ENCODE measurements around the gene SCUBE2. TPM values are rescaled to one million over a fixed set of nuclear protein-coding genes. Genes with fewer than 3 reads are reported as not detected.
A peak's percentile ranks its signal among the peaks of the same experiment; 100 is the strongest.

The SCUBE2 gene
- total RNA-seq, 8 experiments from 2014 or later: 0.94 to 25.4 (median 3.4) TPM

DNA sequence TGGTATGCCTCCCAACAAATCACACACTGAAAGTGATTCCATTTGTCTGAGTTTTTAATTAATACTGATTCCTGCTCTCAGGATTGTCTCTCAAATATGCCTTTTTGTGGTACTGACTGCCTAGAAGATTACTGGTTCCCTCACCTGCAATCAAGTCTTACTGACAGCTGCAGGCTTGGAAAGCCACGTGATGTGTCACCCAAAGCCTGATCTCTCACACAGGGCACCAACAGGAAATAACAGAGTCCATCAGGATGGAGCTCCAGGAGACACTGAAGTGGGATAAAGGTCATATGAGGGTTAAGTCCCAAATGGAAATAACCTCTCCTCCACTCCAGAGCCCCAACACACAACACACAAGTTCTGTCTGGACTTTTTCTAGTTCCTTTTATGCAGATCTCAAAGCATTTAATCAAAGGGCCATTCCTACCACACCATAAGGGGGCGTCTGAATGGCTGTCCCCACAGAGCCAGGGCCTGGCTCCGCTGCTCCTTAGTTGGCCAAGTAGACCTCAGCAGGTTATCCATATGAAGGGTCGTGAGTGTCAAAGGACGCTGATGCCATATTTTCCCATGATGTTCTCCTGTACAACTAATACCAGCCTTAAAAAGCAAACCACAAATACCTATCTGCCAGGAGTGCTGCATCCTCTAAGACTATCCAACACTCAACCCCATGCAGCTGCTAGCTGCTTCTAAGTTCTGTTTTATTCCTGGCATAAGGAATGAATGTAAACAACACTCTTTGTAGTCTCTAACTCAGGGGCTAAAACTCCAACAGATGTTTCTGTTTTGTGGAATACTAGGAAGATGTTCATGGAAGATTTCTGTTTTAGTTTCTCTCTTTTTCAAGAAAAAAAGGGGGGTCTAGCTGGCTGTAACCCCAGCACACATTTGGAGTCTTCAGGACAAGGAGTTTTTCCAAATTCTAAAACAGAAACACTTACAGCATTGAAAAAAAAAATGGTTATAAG is 13.0 kb downstream of the SCUBE2 start:
- Histone ChIP-seq H3K4me3 (no peak overlapping the region), H3K27ac (no peak overlapping the region), H3K4me1 (replicated peaks in 1 of 2) (no peaks in the 10 kb centered on the region)
- WGBS, 10 experiments: 40 to 100% (median 80%) methylated on average over 1 to 4 of the region's 5 CpGs; no CpG with 5 or more reads in 1 of the 10 experiments
- in situ Hi-C loops (cut with MboI; ENCODE audit: low pct_unique_long_range_greater_than_20kb in 2 of 9, low sequenced_read_pairs in 9 of 9, unreplicated experiment in 9 of 9): no loop called here
- ATAC-seq (replicated peaks in 6 of 8): no peak

- Histone ChIP-seq H3K27ac (no peak overlapping the region), H3K4me1 (replicated peaks in 1 of 2) (no peaks in the 10 kb centered on the region), H3K4me3 (no peak overlapping the region)
- WGBS, 10 experiments: 100% methylated on average over 1 of the region's 2 CpGs; no CpG with 5 or more reads in 6 of the 10 experiments
- in situ Hi-C loops (cut with MboI; ENCODE audit: low pct_unique_long_range_greater_than_20kb in 2 of 9, low sequenced_read_pairs in 9 of 9, unreplicated experiment in 9 of 9): no loop called here
- no peak for ATAC-seq (replicated peaks in 6 of 8)
These were observed 14.2 kb downstream of the SCUBE2 start for GRCh38 chr11:9077164-9077563.

GRCh38 chr11:9076661-9077060 is 14.7 kb downstream of the SCUBE2 start:
- Histone ChIP-seq H3K4me1 (replicated peaks in 1 of 2) (no peaks in the 10 kb centered on the region), H3K4me3 (no peak overlapping the region), H3K27ac (no peak overlapping the region)
- WGBS, 10 experiments: 31 to 100% methylated on average over 1 to 2 of the region's 3 CpGs; no CpG with 5 or more reads in 8 of the 10 experiments
- in situ Hi-C loops (cut with MboI; ENCODE audit: low pct_unique_long_range_greater_than_20kb in 2 of 9, low sequenced_read_pairs in 9 of 9, unreplicated experiment in 9 of 9): no loop called here
- peak in 2 of 8 experiments; percentile 32 to 39 for ATAC-seq (replicated peaks in 6 of 8)

- 50 to 100% (median 95%) methylated on average over 1 to 3 of the region's 3 CpGs; no CpG with 5 or more reads in 2 of the 10 experiments for WGBS, 10 experiments
- H3K27ac ChIP-seq: no peak overlapping the region
- no peak for ATAC-seq (replicated peaks in 6 of 8)
- in situ Hi-C loops (cut with MboI; ENCODE audit: low pct_unique_long_range_greater_than_20kb in 2 of 9, low sequenced_read_pairs in 9 of 9, unreplicated experiment in 9 of 9): no loop called here
- H3K4me1 ChIP-seq (replicated peaks in 1 of 2): no peaks in the 10 kb centered on the region
- no peak overlapping the region for H3K4me3 ChIP-seq
These were observed 15.4 kb downstream of the SCUBE2 start for GRCh38 chr11:9076046-9076445.

DNA sequence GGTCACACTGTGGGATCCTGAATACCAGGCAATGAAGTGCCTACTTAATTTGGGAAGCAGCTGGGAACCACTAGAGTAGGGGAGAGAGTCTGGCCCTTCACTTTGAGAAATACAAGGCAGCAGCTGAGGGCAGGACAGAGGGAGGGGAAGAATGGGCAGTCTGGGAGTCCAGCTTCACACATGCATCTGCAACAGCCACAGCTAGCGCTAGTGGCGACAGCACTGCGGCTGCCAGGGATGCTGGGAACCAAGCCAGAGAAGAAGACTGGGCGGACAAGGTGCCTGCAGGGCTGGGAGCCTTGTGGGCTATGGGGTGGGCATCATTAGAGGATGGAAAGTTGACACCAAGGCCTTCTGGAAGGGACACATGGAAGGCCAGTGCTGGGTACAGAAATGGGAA is 15.8 kb downstream of the SCUBE2 start:
- no peak overlapping the region for H3K27ac ChIP-seq
- H3K4me1 ChIP-seq (replicated peaks in 1 of 2): no peaks in the 10 kb centered on the region
- WGBS, 10 experiments: 94 to 100% methylated on average over 1 to 3 of the region's 4 CpGs; no CpG with 5 or more reads in 8 of the 10 experiments
- peak in 1 of 8 experiments; percentile 39 for ATAC-seq (replicated peaks in 6 of 8)
- no peak overlapping the region for H3K4me3 ChIP-seq
- in situ Hi-C loops (cut with MboI; ENCODE audit: low pct_unique_long_range_greater_than_20kb in 2 of 9, low sequenced_read_pairs in 9 of 9, unreplicated experiment in 9 of 9): no loop called here

- in situ Hi-C loops (cut with MboI; ENCODE audit: low pct_unique_long_range_greater_than_20kb in 2 of 9, low sequenced_read_pairs in 9 of 9, unreplicated experiment in 9 of 9): no loop called here
- H3K27ac ChIP-seq: no peak overlapping the region
- ATAC-seq (replicated peaks in 6 of 8): no peak
- H3K4me1 ChIP-seq (replicated peaks in 1 of 2): no peaks in the 10 kb centered on the region
- H3K4me3 ChIP-seq: no peak overlapping the region
- WGBS, 10 experiments: 42 to 92% (median 83%) methylated on average over 2 to 6 of the region's 15 CpGs; no CpG with 5 or more reads in 4 of the 10 experiments
These were observed 16.9 kb downstream of the SCUBE2 start for GRCh38 chr11:9074338-9075029.

DNA sequence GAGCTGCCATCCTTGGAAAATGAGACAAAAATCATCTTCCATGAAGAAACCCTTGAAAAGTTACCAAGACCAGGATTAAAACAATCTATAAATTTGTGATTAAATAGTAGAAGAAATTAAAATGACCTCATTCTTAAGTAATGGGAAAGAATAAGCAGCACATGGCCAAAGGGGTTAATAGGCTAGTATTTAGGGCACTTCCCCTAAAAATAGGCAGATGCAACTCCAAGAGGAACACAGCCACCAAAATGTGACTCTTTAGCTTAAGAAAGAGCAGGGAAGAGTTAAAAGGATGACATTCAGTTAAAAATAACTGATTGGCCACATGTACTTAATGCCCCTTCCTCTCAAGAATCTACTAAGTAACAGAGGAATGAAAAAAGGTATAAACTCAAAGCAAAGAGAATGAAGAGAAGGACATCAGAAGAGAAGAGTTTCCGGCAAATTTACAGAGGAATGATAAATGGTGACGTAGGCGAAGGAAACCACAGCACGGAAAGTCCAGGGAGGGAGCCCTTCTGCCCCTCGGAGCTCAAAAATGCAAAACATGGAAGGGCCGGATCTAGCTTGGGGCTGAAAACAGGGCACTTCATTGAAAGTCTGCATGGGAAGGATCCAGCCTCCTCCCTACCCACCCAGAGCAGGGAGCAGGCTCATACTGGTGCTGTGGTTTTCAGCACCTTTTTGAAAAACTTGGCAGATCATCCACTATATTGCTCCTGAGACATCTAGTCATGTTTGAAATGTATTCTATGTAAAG is 17.8 kb downstream of the SCUBE2 start:
- Histone ChIP-seq H3K4me1 (replicated peaks in 1 of 2) (no peaks in the 10 kb centered on the region), H3K4me3 (no peak overlapping the region), H3K27ac (no peak overlapping the region)
- 65 to 100% (median 78%) methylated on average over 1 to 6 of the region's 6 CpGs for WGBS, 10 experiments
- in situ Hi-C loops (cut with MboI; ENCODE audit: low pct_unique_long_range_greater_than_20kb in 2 of 9, low sequenced_read_pairs in 9 of 9, unreplicated experiment in 9 of 9): no loop called here
- ATAC-seq (replicated peaks in 6 of 8): peak in 2 of 8 experiments; percentile 17 to 22

DNA sequence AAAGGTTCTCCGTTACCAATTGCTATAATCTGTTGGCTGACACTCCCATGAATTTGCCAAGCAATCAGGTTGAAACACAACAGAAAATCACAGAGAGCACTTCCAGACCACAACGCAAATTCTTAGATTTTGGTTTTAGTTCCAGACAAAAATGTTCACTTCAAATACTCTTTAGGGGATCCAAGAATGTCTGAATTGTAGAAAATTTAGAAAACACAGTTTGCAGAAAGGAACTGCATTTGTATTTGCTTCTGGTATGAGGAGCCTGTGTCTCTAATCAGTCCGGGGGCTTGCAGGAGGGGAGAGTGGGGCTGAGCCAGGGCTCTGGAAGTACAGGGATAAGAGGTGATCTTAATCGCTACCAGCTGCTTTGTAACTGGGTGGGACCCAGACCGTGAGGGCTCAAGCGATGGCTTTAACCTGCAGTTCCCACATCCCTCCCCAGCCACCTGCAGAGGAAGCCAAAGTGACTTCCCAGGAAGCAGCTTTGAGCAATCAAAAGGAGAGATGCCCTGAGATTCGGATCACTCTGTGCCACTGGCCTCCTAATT is 18.7 kb downstream of the SCUBE2 start:
- Histone ChIP-seq H3K27ac (no peak overlapping the region), H3K4me3 (no peak overlapping the region), H3K4me1 (replicated peaks in 1 of 2) (no peaks in the 10 kb centered on the region)
- no peak for ATAC-seq (replicated peaks in 6 of 8)
- in situ Hi-C loops (cut with MboI; ENCODE audit: low pct_unique_long_range_greater_than_20kb in 2 of 9, low sequenced_read_pairs in 9 of 9, unreplicated experiment in 9 of 9): no loop called here
- WGBS, 10 experiments: 70 to 100% (median 88%) methylated on average over 1 to 6 of the region's 7 CpGs

DNA sequence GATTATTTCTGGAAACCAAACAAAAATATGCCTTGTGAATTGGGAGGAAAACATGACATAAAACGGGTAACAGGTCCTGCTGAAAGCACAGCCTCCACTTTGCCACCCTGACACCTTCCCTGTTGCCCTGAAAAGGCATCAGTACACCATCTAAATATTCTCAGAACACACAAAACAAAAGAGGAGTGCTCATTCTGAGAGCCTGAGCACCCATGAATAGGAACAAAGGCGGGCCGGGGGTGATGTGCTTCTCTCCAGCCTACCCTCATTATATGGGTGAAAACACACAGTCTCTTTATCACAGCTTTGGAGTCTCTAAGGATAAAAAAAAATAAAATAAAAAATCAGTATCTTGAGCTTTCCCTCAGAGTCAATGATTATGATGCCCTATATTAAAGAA is 19.7 kb downstream of the SCUBE2 start:
- WGBS, 10 experiments: 20 to 100% (median 60%) methylated on average over 1 to 3 of the region's 3 CpGs; no CpG with 5 or more reads in 1 of the 10 experiments
- in situ Hi-C loops (cut with MboI; ENCODE audit: low pct_unique_long_range_greater_than_20kb in 2 of 9, low sequenced_read_pairs in 9 of 9, unreplicated experiment in 9 of 9): no loop called here
- Histone ChIP-seq H3K4me1 (replicated peaks in 1 of 2) (peaks cover 6 to 7% of the 10 kb centered on the region in 2 donors), H3K27ac (no peak overlapping the region), H3K4me3 (no peak overlapping the region)
- peak in 4 of 8 experiments; percentile 32 to 64 (median 48) for ATAC-seq (replicated peaks in 6 of 8)

GRCh38 chr11:9070749-9071491 is 20.5 kb downstream of the SCUBE2 start:
- Histone ChIP-seq H3K4me3 (no peak overlapping the region), H3K27ac (no peak overlapping the region), H3K4me1 (replicated peaks in 1 of 2) (peaks cover 14 to 15% of the 10 kb centered on the region in 2 donors)
- no peak for ATAC-seq (replicated peaks in 6 of 8)
- in situ Hi-C loops (cut with MboI; ENCODE audit: low pct_unique_long_range_greater_than_20kb in 2 of 9, low sequenced_read_pairs in 9 of 9, unreplicated experiment in 9 of 9): no loop called here
- 0 to 100% (median 83%) methylated on average over 1 to 9 of the region's 9 CpGs; no CpG with 5 or more reads in 1 of the 10 experiments for WGBS, 10 experiments

- ATAC-seq (replicated peaks in 6 of 8): peak in 3 of 8 experiments; percentile 45 to 76 (median 58)
- in situ Hi-C loops (cut with MboI; ENCODE audit: low pct_unique_long_range_greater_than_20kb in 2 of 9, low sequenced_read_pairs in 9 of 9, unreplicated experiment in 9 of 9): no loop called here
- 33 to 100% (median 86%) methylated on average over 1 to 5 of the region's 7 CpGs; no CpG with 5 or more reads in 4 of the 10 experiments for WGBS, 10 experiments
- H3K4me3 ChIP-seq: no peak overlapping the region
- H3K27ac ChIP-seq: no peak overlapping the region
- H3K4me1 ChIP-seq (replicated peaks in 1 of 2): peaks cover 15 to 17% of the 10 kb centered on the region in 2 donors
These were observed 21.4 kb downstream of the SCUBE2 start for GRCh38 chr11:9069862-9070470.

Measured in motor neuron (in vitro differentiated cells).